Caco-2 (cell line): ENCODE data around the gene ELP4. TPM values are rescaled to one million over a fixed set of nuclear protein-coding genes. Genes with fewer than 3 reads are reported as not detected.

Source experiments
- BruUV-seq: library from RNA; stranded (reverse); fragments of 400-500 nt; replicated peaks from 2 replicates; lab custom pipeline; 2021; lab: Mats Ljungman, UMichigan
- CTCF ChIA-PET: fragments of 300-600 bp; sonication (Branson Sonifier 250); formaldehyde crosslinking; loops from one replicate; lab custom pipeline; 2022; ENCODE audit warnings: antibody characterized with exemption; lab: Charles Lee
- POLR2A ChIA-PET: fragments of 300-600 bp; sonication (Branson Sonifier 250); formaldehyde crosslinking; loops from one replicate; lab custom pipeline; 2022; ENCODE audit warnings: antibody characterized with exemption; lab: Charles Lee
- DNase-seq, 2 experiments: peaks; one replicate each; pipeline versions ENCODE4 v3.0.0 to v3.0.0-alpha.2; 2020 to 2022
- H3K27me3 ChIP-seq: replicated peaks from 2 replicates; pipeline ENCODE4 v1.6.0; 2011; ENCODE audit warnings: low read length; ENCODE audit not compliant: control insufficient read depth, insufficient read depth
- H3K36me3 ChIP-seq: 2 replicates; pipeline ENCODE4 v1.5.1; 2011; ENCODE audit warnings: low read length; ENCODE audit not compliant: control insufficient read depth, insufficient read depth
- H3K4me1 ChIP-seq: fragments of 250-450 bp; sonication (Bioruptor Pico); 2 replicates; pipeline ENCODE4 v1.5.1; 2020; ENCODE audit warnings: mild to moderate bottlenecking
- H3K4me3 ChIP-seq: 2 replicates; pipeline ENCODE4 v1.5.1; 2011; ENCODE audit warnings: low read depth, mild to moderate bottlenecking, control low read depth, low read length
- H3K9me3 ChIP-seq: fragments of 250-450 bp; sonication (Bioruptor Pico); 2 replicates; pipeline ENCODE4 v1.5.1; 2020; ENCODE audit warnings: mild to moderate bottlenecking, moderate library complexity
- H3K27ac Mint-ChIP-seq: one replicate; pipeline ENCODE4 v1.8.0; 2022; ENCODE audit warnings: mixed read lengths; ENCODE audit not compliant: unreplicated experiment
- H3K27me3 Mint-ChIP-seq: one replicate; pipeline ENCODE4 v1.8.0; 2022; ENCODE audit warnings: mixed read lengths; ENCODE audit not compliant: insufficient read depth, unreplicated experiment
- H3K36me3 Mint-ChIP-seq: one replicate; pipeline ENCODE4 v1.8.0; 2022; ENCODE audit warnings: mild to moderate bottlenecking, mixed read lengths; ENCODE audit not compliant: insufficient read depth, unreplicated experiment
- H3K4me1 Mint-ChIP-seq: one replicate; pipeline ENCODE4 v1.8.0; 2022; ENCODE audit warnings: low read depth, mixed read lengths; ENCODE audit not compliant: unreplicated experiment
- H3K4me3 Mint-ChIP-seq: one replicate; pipeline ENCODE4 v1.8.0; 2022; ENCODE audit warnings: mild to moderate bottlenecking, moderate library complexity, mixed read lengths; ENCODE audit not compliant: unreplicated experiment
- H3K9me3 Mint-ChIP-seq: one replicate; pipeline ENCODE4 v1.8.0; 2022; ENCODE audit warnings: mixed read lengths; ENCODE audit not compliant: unreplicated experiment
- intact Hi-C: fragments of 100-400 bp; cut with micrococcal nuclease; formaldehyde crosslinking; loops from one replicate; pipeline ENCODE4 v1.10.0; 2022; ENCODE audit not compliant: unreplicated experiment
- total RNA-seq: library from RNA; stranded (reverse); gene quantifications from 2 replicates; pipeline ENCODE4 v1.2.3, GENCODE V29; 2022
- TF ChIP-seq, protein P1 (sequence below), 2 experiments: fragments of 200-600 bp in 1 of 2; IDR thresholded peaks; 1 replicate in 1 of 2; 2 replicates in 1 of 2; pipeline versions ENCODE4 v1.5.1 to v1.8.0; 2011 to 2022; ENCODE audit warnings: antibody characterized with exemption in 1 of 2, control low read depth in 1 of 2, inconsistent platforms in 1 of 2, low read depth in 1 of 2, low read length in 1 of 2, mild to moderate bottlenecking in 1 of 2, moderate library complexity in 1 of 2; ENCODE audit not compliant: insufficient read depth in 1 of 2, severe bottlenecking in 1 of 2, unreplicated experiment in 1 of 2

The ELP4 gene
- total RNA-seq, 1 experiment from 2014 or later, result 18.8 TPM

DNA sequence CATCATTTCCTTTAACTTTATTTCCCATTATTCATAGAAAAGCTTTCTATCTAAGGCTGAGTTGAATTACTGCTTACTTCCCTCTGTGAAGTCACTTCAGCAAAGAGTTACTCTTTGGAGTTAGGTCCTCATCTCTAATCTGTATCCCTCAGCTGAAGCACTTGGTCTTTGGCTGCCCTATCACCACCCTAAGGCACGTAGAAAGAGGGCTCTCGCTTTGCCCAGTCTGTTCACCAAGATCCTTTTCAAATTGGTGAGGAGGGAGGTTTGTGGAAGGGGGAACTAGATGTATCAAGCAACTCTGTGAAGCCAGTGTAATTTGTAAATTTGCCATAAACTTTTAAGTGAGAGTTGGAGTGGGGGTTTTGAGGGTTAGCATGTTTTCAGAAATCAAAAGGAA lies 258.1 kb downstream of the ELP4 start:
- Histone ChIP-seq H3K36me3 (no peaks in the 10 kb centered on the region), H3K4me3 (no peak overlapping the region), H3K4me1 (no peaks in the 10 kb centered on the region), H3K9me3 (no peaks in the 10 kb centered on the region), H3K27me3 (no peaks in the 10 kb centered on the region)
- BruUV-seq, result no TSS peak
- no peak for DNase-seq
- intact Hi-C loops, result no loop called here
- Mint-ChIP-seq H3K4me3 (no peak overlapping the region), H3K27me3 (no peaks in the 10 kb centered on the region), H3K4me1 (no peaks in the 10 kb centered on the region), H3K9me3 (no peaks in the 10 kb centered on the region), H3K27ac (no peak overlapping the region), H3K36me3 (no peaks in the 10 kb centered on the region)
- ChIA-PET POLR2A (no interaction called here), CTCF (no interaction called here)
- TF ChIP-seq, protein P1, sequence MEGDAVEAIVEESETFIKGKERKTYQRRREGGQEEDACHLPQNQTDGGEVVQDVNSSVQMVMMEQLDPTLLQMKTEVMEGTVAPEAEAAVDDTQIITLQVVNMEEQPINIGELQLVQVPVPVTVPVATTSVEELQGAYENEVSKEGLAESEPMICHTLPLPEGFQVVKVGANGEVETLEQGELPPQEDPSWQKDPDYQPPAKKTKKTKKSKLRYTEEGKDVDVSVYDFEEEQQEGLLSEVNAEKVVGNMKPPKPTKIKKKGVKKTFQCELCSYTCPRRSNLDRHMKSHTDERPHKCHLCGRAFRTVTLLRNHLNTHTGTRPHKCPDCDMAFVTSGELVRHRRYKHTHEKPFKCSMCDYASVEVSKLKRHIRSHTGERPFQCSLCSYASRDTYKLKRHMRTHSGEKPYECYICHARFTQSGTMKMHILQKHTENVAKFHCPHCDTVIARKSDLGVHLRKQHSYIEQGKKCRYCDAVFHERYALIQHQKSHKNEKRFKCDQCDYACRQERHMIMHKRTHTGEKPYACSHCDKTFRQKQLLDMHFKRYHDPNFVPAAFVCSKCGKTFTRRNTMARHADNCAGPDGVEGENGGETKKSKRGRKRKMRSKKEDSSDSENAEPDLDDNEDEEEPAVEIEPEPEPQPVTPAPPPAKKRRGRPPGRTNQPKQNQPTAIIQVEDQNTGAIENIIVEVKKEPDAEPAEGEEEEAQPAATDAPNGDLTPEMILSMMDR (IDR thresholded peaks at IDR 0.05; ENCODE audit: insufficient read depth in 1 of 2, low read depth in 1 of 2, low read length in 1 of 2, severe bottlenecking in 1 of 2, unreplicated experiment in 1 of 2), result no peak

DNA sequence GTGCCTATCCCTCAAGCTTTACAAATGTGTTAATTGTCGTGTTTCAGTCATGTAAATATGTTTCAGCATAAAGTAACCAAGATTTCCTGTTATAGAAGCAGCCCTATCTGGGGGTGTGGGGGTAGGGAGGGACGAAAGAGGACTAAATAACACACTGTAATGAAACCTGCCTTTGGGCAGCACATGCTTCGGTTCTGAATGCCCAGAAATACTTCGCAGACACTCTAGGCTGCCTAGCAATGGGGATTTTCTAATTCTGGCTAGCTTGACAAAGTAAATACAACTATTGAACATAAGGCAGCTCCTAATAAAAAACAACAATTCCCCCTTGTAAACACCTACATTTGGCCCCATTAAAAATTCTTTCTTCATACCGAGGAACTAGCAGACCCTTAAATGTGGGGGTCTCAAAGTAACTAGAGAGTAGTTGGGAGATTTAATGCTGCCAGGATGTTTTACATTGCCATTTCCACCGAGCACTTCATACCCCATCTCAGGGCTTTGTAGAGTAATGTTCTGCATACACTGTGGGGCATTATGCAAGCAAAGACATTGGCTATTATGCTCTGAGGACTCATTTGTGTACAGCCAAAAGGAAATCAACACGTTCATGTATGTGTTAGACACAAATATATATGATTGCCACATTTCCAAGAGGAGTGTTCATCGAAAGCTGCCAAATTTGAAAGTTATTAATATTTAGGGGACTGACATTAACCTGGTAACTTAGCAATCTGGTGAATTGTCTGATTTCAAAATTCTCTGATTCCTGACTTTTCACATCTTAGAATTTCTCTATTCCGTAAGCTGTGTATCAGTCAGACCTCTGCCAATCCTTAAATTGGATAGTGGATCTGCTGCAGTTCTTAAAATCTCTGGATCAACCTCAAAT lies 259.4 kb downstream of the ELP4 start:
- BruUV-seq, result no TSS peak
- Mint-ChIP-seq H3K9me3 (no peaks in the 10 kb centered on the region), H3K36me3 (no peaks in the 10 kb centered on the region), H3K4me1 (no peaks in the 10 kb centered on the region), H3K4me3 (no peak overlapping the region), H3K27ac (no peak overlapping the region), H3K27me3 (no peaks in the 10 kb centered on the region)
- intact Hi-C loops, result no loop called here
- ChIA-PET POLR2A (no interaction called here), CTCF (no interaction called here)
- DNase-seq, result no peak
- Histone ChIP-seq H3K27me3 (no peaks in the 10 kb centered on the region), H3K9me3 (no peaks in the 10 kb centered on the region), H3K4me3 (no peak overlapping the region), H3K4me1 (no peaks in the 10 kb centered on the region), H3K36me3 (no peaks in the 10 kb centered on the region)
- TF ChIP-seq, protein P1 (IDR thresholded peaks at IDR 0.05; ENCODE audit: insufficient read depth in 1 of 2, low read depth in 1 of 2, low read length in 1 of 2, severe bottlenecking in 1 of 2, unreplicated experiment in 1 of 2), result no peak

DNA sequence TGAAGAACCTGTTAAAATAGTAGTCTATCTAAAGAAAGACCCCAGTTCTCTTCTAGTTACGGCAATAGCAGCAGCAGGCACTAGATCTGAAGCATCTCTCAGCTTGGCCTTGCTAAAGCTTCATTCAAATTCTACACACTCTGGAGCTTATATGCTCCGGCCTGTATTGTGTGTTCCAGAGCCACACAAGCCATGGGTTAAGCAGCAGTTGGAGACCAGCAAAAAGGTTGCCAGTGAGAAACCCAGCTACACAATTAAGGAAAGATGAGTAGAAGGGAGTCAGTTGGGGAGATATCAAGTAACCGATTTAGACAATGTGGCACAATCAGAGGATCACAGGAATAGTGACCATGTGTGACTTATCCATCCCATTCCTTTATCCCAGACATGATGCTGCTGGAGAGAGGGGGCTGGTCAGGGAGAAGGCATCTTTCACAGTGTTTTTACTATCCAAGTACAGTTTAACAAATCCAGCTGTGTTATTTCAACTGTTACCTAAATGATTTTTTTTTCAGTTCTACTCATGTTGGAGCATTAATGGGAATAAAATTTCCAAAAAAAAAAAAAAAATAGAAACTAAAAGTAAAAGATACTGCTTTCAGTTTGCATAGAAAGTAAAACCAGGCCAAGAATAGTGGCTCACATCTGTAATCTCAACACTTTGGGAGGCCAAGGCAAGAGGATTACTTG lies 260.6 kb downstream of the ELP4 start:
- CTCF ChIA-PET, result no interaction called here
- Histone ChIP-seq H3K27me3 (no peaks in the 10 kb centered on the region), H3K36me3 (no peaks in the 10 kb centered on the region), H3K4me3 (no peak overlapping the region), H3K9me3 (no peaks in the 10 kb centered on the region), H3K4me1 (no peaks in the 10 kb centered on the region)
- POLR2A ChIA-PET, result no interaction called here
- no peak for DNase-seq
- H3K27ac Mint-ChIP-seq, result no peak overlapping the region
- no peaks in the 10 kb centered on the region for H3K36me3 Mint-ChIP-seq
- no peaks in the 10 kb centered on the region for H3K27me3 Mint-ChIP-seq
- BruUV-seq, result no TSS peak
- intact Hi-C loops, result no loop called here
- no peaks in the 10 kb centered on the region for H3K4me1 Mint-ChIP-seq
- TF ChIP-seq, protein P1 (IDR thresholded peaks at IDR 0.05; ENCODE audit: insufficient read depth in 1 of 2, low read depth in 1 of 2, low read length in 1 of 2, severe bottlenecking in 1 of 2, unreplicated experiment in 1 of 2), result no peak
- no peak overlapping the region for H3K4me3 Mint-ChIP-seq
- H3K9me3 Mint-ChIP-seq, result no peaks in the 10 kb centered on the region
